ENCODE results near the gene CD38.
"Not testable (repeated sequence)": the region's sequence is repeated elsewhere in the genome, so short reads cannot be mapped to it uniquely, and the experiment has no call there.

Gene CD38

GRCh38 chr4:15778289-15779241, at the start of gene CD38:
Gene CD38, plus strand, starts transcription at chr4:15778328. Its CDS starts 87 bp downstream, at chr4:15778415.
- peak within 1 kb of the TSS in 1 of 2 donors; percentile 44 for H3K27ac ChIP-seq
- peak within 1 kb of the TSS; percentile 76 for H3K4me3 ChIP-seq
- no peak for TF ChIP-seq CTCF (IDR thresholded peaks at IDR 0.05)
- DNase-seq (ENCODE audit: low spot score), result no peak

- H3K27ac ChIP-seq, result no peak overlapping the region
- H3K4me3 ChIP-seq, result no peak overlapping the region
- TF ChIP-seq CTCF (IDR thresholded peaks at IDR 0.05), result peak; percentile 56
- no peak for DNase-seq (ENCODE audit: low spot score)
These were observed 48.1 kb upstream of the CD38 start for GRCh38 chr4:15729910-15730533.

GRCh38 chr4:15733061-15733460, 45.1 kb upstream of the CD38 start:
- not testable (repeated sequence) for H3K27ac ChIP-seq; DNase-seq (ENCODE audit: low spot score); H3K4me3 ChIP-seq

GRCh38 chr4:15735536-15735935, 42.6 kb upstream of the CD38 start:
- no peak for TF ChIP-seq CTCF (IDR thresholded peaks at IDR 0.05)
- no peak overlapping the region for H3K27ac ChIP-seq
- no peak for DNase-seq (ENCODE audit: low spot score)
- no peak overlapping the region for H3K4me3 ChIP-seq

- no peak for TF ChIP-seq CTCF (IDR thresholded peaks at IDR 0.05)
- DNase-seq (ENCODE audit: low spot score), result no peak
- Histone ChIP-seq H3K4me3 (no peak overlapping the region), H3K27ac (no peak overlapping the region)
These were observed 41.5 kb upstream of the CD38 start for GRCh38 chr4:15736514-15737050.

GRCh38 chr4:15737255-15737654, 40.9 kb upstream of the CD38 start:
- Histone ChIP-seq H3K4me3 (no peak overlapping the region), H3K27ac (no peak overlapping the region)
- no peak for DNase-seq (ENCODE audit: low spot score)
- no peak for TF ChIP-seq CTCF (IDR thresholded peaks at IDR 0.05)

- no peak for DNase-seq (ENCODE audit: low spot score)
These were observed 39.3 kb upstream of the CD38 start for GRCh38 chr4:15738877-15739276.

More at GRCh38 chr4:15738877-15739276, 39.3 kb upstream of the CD38 start:
- no peak for TF ChIP-seq CTCF (IDR thresholded peaks at IDR 0.05)
- Histone ChIP-seq H3K27ac (no peak overlapping the region), H3K4me3 (no peak overlapping the region)
